ENCODE results near the gene SEC16A. TPM values are rescaled to one million over a fixed set of nuclear protein-coding genes. Genes with fewer than 3 reads are reported as not detected.
A peak's percentile ranks its signal among the peaks of the same experiment; 100 is the strongest.

SEC16A gene
- total RNA-seq, 1 donor from 2014 or later: 66.5 TPM

DNA sequence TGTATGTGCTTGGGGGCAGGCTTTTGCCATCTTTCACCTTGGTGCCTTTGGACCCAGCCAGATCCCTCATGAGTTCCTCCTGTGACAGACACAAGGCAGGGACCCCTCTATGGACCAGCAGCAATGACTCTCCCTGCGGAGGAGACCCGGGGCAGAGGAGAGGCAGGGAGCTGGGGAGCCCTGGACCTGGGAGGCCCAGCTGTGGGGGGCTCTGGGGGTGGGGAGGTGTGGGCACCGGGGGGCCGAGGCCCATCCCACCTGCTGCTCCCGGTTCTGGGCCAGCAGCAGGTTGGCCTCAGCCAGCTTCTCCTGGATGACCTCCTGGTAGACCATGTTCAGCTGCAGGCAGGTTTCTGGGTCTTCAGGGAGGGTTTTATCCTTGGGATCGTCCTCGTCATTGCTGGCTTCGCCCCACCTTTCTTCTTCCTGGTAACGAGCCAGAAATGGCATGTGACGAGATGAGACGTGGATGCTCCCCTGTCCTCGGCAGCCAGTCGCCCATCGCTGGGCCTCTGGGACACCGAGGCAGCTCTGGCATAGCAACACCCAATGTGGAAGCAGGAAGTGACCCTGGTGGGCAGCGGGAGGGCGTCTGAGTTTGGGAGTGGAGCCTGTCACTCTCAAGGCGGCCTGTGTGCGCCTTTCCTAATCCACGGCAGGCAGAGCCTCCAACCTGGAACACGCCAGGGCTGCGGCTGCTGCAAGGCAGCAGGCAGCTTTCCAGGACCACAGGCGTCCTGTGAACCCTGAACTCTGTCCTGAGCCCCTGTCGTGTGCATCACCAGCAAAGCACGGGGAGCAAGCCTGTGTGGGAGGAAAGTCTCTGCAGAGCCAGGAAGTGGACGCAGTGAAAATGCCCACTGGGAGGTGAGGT is 87.3 kb downstream of the SEC16A start:
- H3K9me3 ChIP-seq: no peaks in the 10 kb centered on the region
- H3K27ac ChIP-seq: no peak overlapping the region
- intact Hi-C loops (cut with DNase I): no loop called here
- H3K27me3 ChIP-seq (ENCODE audit: low read depth): no peaks in the 10 kb centered on the region
- TF ChIP-seq, protein P1, sequence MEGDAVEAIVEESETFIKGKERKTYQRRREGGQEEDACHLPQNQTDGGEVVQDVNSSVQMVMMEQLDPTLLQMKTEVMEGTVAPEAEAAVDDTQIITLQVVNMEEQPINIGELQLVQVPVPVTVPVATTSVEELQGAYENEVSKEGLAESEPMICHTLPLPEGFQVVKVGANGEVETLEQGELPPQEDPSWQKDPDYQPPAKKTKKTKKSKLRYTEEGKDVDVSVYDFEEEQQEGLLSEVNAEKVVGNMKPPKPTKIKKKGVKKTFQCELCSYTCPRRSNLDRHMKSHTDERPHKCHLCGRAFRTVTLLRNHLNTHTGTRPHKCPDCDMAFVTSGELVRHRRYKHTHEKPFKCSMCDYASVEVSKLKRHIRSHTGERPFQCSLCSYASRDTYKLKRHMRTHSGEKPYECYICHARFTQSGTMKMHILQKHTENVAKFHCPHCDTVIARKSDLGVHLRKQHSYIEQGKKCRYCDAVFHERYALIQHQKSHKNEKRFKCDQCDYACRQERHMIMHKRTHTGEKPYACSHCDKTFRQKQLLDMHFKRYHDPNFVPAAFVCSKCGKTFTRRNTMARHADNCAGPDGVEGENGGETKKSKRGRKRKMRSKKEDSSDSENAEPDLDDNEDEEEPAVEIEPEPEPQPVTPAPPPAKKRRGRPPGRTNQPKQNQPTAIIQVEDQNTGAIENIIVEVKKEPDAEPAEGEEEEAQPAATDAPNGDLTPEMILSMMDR (IDR thresholded peaks at IDR 0.05): no peak
- no peak for DNase-seq
- ATAC-seq: no peak
- peaks cover 18% of the 10 kb centered on the region for H3K4me1 ChIP-seq
- no peak overlapping the region for H3K4me3 ChIP-seq
- peaks cover 77% of the 10 kb centered on the region for H3K36me3 ChIP-seq

DNA sequence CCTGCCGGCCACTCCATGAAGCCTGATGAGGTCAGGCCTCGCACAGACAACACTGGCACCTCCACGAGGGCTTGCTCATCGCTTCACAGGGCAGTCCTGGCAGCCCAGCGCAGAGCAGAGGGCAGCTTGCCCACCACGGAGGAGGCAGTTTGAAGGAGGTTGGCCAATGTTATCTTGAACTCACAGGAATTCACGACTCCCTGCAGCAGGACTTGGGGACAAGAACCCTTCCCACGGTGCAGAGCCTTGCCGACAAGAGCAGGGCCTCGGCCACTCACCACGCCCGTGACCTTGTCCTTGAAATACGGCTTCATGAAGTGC is 87.9 kb downstream of the SEC16A start:
- no peak for DNase-seq

GRCh38 chr9:136394312-136395019 is 88.4 kb downstream of the SEC16A start:
- peaks cover 83% of the 10 kb centered on the region for H3K36me3 ChIP-seq
- H3K4me1 ChIP-seq: peaks cover 13% of the 10 kb centered on the region
- no peak for DNase-seq
- no peak overlapping the region for H3K4me3 ChIP-seq
- no peaks in the 10 kb centered on the region for H3K27me3 ChIP-seq (ENCODE audit: low read depth)
- no peaks in the 10 kb centered on the region for H3K9me3 ChIP-seq
- intact Hi-C loops (cut with DNase I): no loop called here
- no peak overlapping the region for H3K27ac ChIP-seq
- TF ChIP-seq, protein P1 (IDR thresholded peaks at IDR 0.05): no peak
- peak in 1 of 2 donors; percentile 8 for ATAC-seq

More for the DNA sequence above, 87.9 kb downstream of the SEC16A start:
- TF ChIP-seq, protein P1 (IDR thresholded peaks at IDR 0.05): no peak
- Histone ChIP-seq H3K36me3 (peaks cover 78% of the 10 kb centered on the region), H3K27ac (no peak overlapping the region), H3K4me1 (peaks cover 14% of the 10 kb centered on the region), H3K27me3 (ENCODE audit: low read depth) (no peaks in the 10 kb centered on the region), H3K4me3 (no peak overlapping the region), H3K9me3 (no peaks in the 10 kb centered on the region)
- intact Hi-C loops (cut with DNase I): no loop called here
- ATAC-seq: no peak

DNA sequence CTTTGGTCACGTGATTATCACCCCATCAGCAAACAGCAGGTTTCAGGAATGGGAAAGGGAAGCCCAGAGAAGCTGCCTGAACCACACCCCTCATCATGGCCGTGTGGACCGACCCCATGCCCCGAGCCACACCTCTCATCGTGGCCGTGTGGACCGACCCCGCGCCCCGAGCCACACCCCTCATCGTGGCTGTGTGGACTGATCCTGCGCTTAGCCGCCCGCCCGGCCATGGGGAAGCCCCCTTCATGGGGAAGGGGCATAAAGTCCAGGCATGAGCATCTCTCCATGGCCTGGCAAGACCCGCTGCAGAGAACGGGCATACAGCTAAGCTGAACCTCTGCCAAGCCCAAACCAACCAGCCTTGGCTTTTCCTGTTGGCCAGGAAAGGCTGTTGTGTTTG is 89.3 kb downstream of the SEC16A start:
- DNase-seq: no peak
- Histone ChIP-seq H3K4me1 (peaks cover 4% of the 10 kb centered on the region), H3K36me3 (peaks cover 88% of the 10 kb centered on the region), H3K27me3 (ENCODE audit: low read depth) (no peaks in the 10 kb centered on the region), H3K9me3 (no peaks in the 10 kb centered on the region), H3K27ac (no peak overlapping the region), H3K4me3 (no peak overlapping the region)
- TF ChIP-seq, protein P1 (IDR thresholded peaks at IDR 0.05): no peak
- intact Hi-C loops (cut with DNase I): no loop called here
- ATAC-seq: no peak

GRCh38 chr9:136392538-136393449 is 90.0 kb downstream of the SEC16A start:
- Histone ChIP-seq H3K27ac (no peak overlapping the region), H3K36me3 (peaks cover 91% of the 10 kb centered on the region), H3K9me3 (no peaks in the 10 kb centered on the region), H3K4me3 (no peak overlapping the region), H3K4me1 (no peaks in the 10 kb centered on the region), H3K27me3 (ENCODE audit: low read depth) (no peaks in the 10 kb centered on the region)
- intact Hi-C loops (cut with DNase I): no loop called here
- no peak for DNase-seq
- TF ChIP-seq, protein P1 (IDR thresholded peaks at IDR 0.05): no peak
- no peak for ATAC-seq
